HepG2 (cell line): ENCODE data around the gene COX5B. TPM values are rescaled to one million over a fixed set of nuclear protein-coding genes. Genes with fewer than 3 reads are reported as not detected.

Source experiments
- ARNT2 ChIP-seq: sonication (generic); formaldehyde crosslinking; IDR thresholded peaks from 2 replicates; pipeline ENCODE4 v1.8.0; 2022; ENCODE audit warnings: mild to moderate bottlenecking, low read depth, missing genetic modification reagents, moderate library complexity
- CHD2 ChIP-seq: IDR thresholded peaks from 2 replicates; pipeline ENCODE4 v1.6.1; 2011; ENCODE audit warnings: low read depth, low read length, improper control_type of control experiment
- CREM ChIP-seq, 2 experiments: sonication (generic) in 1 of 2; formaldehyde crosslinking in 1 of 2; IDR thresholded peaks; 2 replicates each; pipeline versions ENCODE4 v1.4.0 to v1.6.1; 2016 to 2020; ENCODE audit warnings: antibody characterized with exemption in 1 of 2, mild to moderate bottlenecking in 1 of 2, missing genetic modification reagents in 1 of 2
- DMTF1 ChIP-seq: sonication (generic); formaldehyde crosslinking; IDR thresholded peaks from 2 replicates; pipeline ENCODE4 v1.4.0; 2020; ENCODE audit warnings: mild to moderate bottlenecking, missing genetic modification reagents
- DPF2 ChIP-seq: sonication (generic); formaldehyde crosslinking; IDR thresholded peaks from 2 replicates; pipeline ENCODE4 v1.4.0; 2020; ENCODE audit warnings: mild to moderate bottlenecking, low read depth, missing genetic modification reagents, borderline replicate concordance
- ELF1 ChIP-seq: sonication (generic); formaldehyde crosslinking; IDR thresholded peaks from 2 replicates; pipeline ENCODE4 v1.4.0; 2020; ENCODE audit warnings: missing genetic modification reagents
- FOSL1 ChIP-seq: sonication (generic); formaldehyde crosslinking; IDR thresholded peaks from 2 replicates; pipeline ENCODE4 v1.9.0; 2021; ENCODE audit warnings: missing genetic modification reagents, borderline replicate concordance
- MAZ ChIP-seq, 2 experiments: sonication (generic) in 1 of 2; formaldehyde crosslinking in 1 of 2; IDR thresholded peaks; 2 replicates each; pipeline versions ENCODE4 v1.5.0 to v1.6.1; 2012 to 2020; ENCODE audit warnings: low read depth in 2 of 2, mild to moderate bottlenecking in 2 of 2, borderline replicate concordance in 1 of 2, improper control_type of control experiment in 1 of 2, low read length in 1 of 2, missing genetic modification reagents in 1 of 2, moderate library complexity in 1 of 2
- NFKBIZ ChIP-seq: IDR thresholded peaks from 2 replicates; pipeline ENCODE4 v1.6.1; 2018; ENCODE audit warnings: missing genetic modification reagents, missing compliant biosample characterization
- SOX13 ChIP-seq, 3 experiments: fragments of 450-650 bp in 1 of 3; sonication (generic) in 1 of 3; formaldehyde crosslinking in 1 of 3; IDR thresholded peaks in 2 of 3; conservative IDR thresholded peaks in 1 of 3; 2 replicates each; pipeline versions ENCODE4 v1.5.0 to v1.6.1; 2016 to 2020; ENCODE audit warnings: antibody characterized with exemption in 1 of 3, mild to moderate bottlenecking in 1 of 3, missing compliant biosample characterization in 1 of 3, missing genetic modification reagents in 1 of 3, moderate library complexity in 1 of 3
- SP5 ChIP-seq: IDR thresholded peaks from 2 replicates; pipeline ENCODE4 v1.6.1; 2016; ENCODE audit warnings: low read depth, borderline replicate concordance
- STAG1 ChIP-seq: sonication (generic); formaldehyde crosslinking; IDR thresholded peaks from 2 replicates; pipeline ENCODE4 v1.4.0; 2020; ENCODE audit warnings: missing genetic modification reagents
- XRCC5 ChIP-seq: fragments of 200-400 bp; formaldehyde crosslinking; optimal IDR thresholded peaks from 2 replicates; pipeline ENCODE3; 2017; ENCODE audit warnings: mild to moderate bottlenecking, low read length
- ZNF530 ChIP-seq: sonication (generic); formaldehyde crosslinking; IDR thresholded peaks from 2 replicates; pipeline ENCODE4 v1.5.0; 2020; ENCODE audit warnings: low read depth, mild to moderate bottlenecking, missing genetic modification reagents
- ZNF646 ChIP-seq: sonication (generic); formaldehyde crosslinking; IDR thresholded peaks from 2 replicates; pipeline ENCODE4 v1.9.0; 2021; ENCODE audit warnings: mild to moderate bottlenecking, missing genetic modification reagents
- ZNF766 ChIP-seq: sonication (generic); formaldehyde crosslinking; IDR thresholded peaks from 2 replicates; pipeline ENCODE4 v1.5.0; 2020; ENCODE audit warnings: missing genetic modification reagents, borderline replicate concordance
- polyA plus RNA-seq, 8 experiments: library from polyadenylated mRNA; depleted of rRNA in 3 of 8; stranded (reverse) in 7 of 8; unstranded in 1 of 8; fragments of >200 nt; fragmentation: Illumina TruSeq in 4 of 8; extraction: Trizol in 4 of 8; gene quantifications; 2 replicates each; pipeline versions ENCODE4 v1.2.1 to v1.2.3, GENCODE V29; 2011 to 2016; ENCODE audit warnings: low read depth in 4 of 8, missing spikeins in 1 of 8, mixed read lengths in 1 of 8; ENCODE audit not compliant: insufficient read depth in 1 of 8
- total RNA-seq, 5 experiments: library from RNA; depleted of rRNA; stranded (reverse); fragments of >200 nt; fragmentation: Illumina TruSeq; extraction: Trizol; gene quantifications; 2 replicates each; pipeline ENCODE4 v1.2.3, GENCODE V29; 2016; ENCODE audit warnings: low read depth in 1 of 5

The COX5B gene
- total and polyA plus RNA-seq, 2 of the 13 experiments (the other 11 are each of a cell fraction or from before 2014, with no cell fraction given) = 453 to 536 TPM

GRCh38 chr2:97697252-97698235 lies 51.7 kb downstream of the COX5B start (continued):
- no peak for TF ChIP-seq CREM (IDR thresholded peaks at IDR 0.05)
- no peak for TF ChIP-seq CREM (CRISPR knock-in tag; IDR thresholded peaks at IDR 0.05)
- no peak for TF ChIP-seq SOX13 (IDR thresholded peaks at IDR 0.05)
- TF ChIP-seq SOX13 (CRISPR knock-in tag; conservative IDR thresholded peaks at IDR 0.05 in 1 of 2, IDR thresholded peaks at IDR 0.05 in 1 of 2) = 0 out of 4 replicates have a peak, but pooled peaks of 1 of the 2 experiments have one; percentile 9
- no peak for TF ChIP-seq DMTF1
- TF ChIP-seq CHD2 = no peak
- TF ChIP-seq ZNF766 (CRISPR knock-in tag) = no peak
- TF ChIP-seq XRCC5 = peak; percentile 44
- TF ChIP-seq ELF1 (CRISPR knock-in tag) = no peak
- no peak for TF ChIP-seq DPF2 (CRISPR knock-in tag)
- no peak for TF ChIP-seq SP5 (CRISPR knock-in tag)
- no peak for TF ChIP-seq ZNF530
- TF ChIP-seq FOSL1 (CRISPR knock-in tag) = no peak
- peak; percentile 99 for TF ChIP-seq STAG1 (CRISPR knock-in tag)
- no peak for TF ChIP-seq ZNF646
- TF ChIP-seq NFKBIZ (CRISPR knock-in tag) = no peak
- TF ChIP-seq MAZ (IDR thresholded peaks at IDR 0.05; ENCODE audit: borderline replicate concordance, low read depth, low read length) = no peak
- peak; percentile 23; the same call in 1 of the 2 replicates for TF ChIP-seq MAZ (CRISPR knock-in tag; IDR thresholded peaks at IDR 0.05; ENCODE audit: low read depth)
- no peak for TF ChIP-seq ARNT2 (CRISPR knock-in tag)
